Measurements from ENCODE around the gene ATP11C.
"Not testable (repeated sequence)": the region's sequence is repeated elsewhere in the genome, so short reads cannot be mapped to it uniquely, and the experiment has no call there.

Gene ATP11C

DNA sequence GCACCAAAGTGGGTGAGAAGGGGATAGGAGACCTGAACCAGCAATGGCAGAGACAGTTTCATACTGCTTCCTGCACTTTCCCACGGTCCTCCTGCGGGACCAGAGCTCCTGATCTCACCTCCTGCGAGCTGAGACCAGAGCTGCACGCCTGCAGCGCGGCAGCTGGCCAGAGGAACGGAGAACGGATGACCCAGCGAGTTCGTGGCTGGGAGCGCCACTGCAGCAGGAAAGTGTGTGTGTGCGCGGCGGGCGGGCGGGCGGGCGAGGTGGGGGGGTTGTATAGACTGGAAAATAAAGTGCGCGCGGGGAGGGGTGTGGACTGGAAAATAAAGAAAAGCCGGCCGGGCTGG is 241.4 kb downstream of the ATP11C start:
- Histone ChIP-seq H3K9me3 (ENCODE audit: control insufficient read depth, low read length) (no peaks in the 10 kb centered on the region), H3K27ac (no peak overlapping the region), H3K4me1 (no peaks in the 10 kb centered on the region), H3K27me3 (ENCODE audit: control insufficient read depth, insufficient read depth, low read length) (no peaks in the 10 kb centered on the region), H3K4me2 (ENCODE audit: low read length) (peak overlapping the region; percentile 12), H3K4me3 (ENCODE audit: low read depth, low read length) (no peak overlapping the region), H3K36me3 (ENCODE audit: control insufficient read depth, insufficient read depth, low read length) (no peaks in the 10 kb centered on the region), H3K79me2 (no peaks in the 10 kb centered on the region), H3K9ac (no peak overlapping the region), H2AFZ (no peak overlapping the region)
- TF ChIP-seq, protein P1, sequence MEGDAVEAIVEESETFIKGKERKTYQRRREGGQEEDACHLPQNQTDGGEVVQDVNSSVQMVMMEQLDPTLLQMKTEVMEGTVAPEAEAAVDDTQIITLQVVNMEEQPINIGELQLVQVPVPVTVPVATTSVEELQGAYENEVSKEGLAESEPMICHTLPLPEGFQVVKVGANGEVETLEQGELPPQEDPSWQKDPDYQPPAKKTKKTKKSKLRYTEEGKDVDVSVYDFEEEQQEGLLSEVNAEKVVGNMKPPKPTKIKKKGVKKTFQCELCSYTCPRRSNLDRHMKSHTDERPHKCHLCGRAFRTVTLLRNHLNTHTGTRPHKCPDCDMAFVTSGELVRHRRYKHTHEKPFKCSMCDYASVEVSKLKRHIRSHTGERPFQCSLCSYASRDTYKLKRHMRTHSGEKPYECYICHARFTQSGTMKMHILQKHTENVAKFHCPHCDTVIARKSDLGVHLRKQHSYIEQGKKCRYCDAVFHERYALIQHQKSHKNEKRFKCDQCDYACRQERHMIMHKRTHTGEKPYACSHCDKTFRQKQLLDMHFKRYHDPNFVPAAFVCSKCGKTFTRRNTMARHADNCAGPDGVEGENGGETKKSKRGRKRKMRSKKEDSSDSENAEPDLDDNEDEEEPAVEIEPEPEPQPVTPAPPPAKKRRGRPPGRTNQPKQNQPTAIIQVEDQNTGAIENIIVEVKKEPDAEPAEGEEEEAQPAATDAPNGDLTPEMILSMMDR (IDR thresholded peaks at IDR 0.05) = no peak

DNA sequence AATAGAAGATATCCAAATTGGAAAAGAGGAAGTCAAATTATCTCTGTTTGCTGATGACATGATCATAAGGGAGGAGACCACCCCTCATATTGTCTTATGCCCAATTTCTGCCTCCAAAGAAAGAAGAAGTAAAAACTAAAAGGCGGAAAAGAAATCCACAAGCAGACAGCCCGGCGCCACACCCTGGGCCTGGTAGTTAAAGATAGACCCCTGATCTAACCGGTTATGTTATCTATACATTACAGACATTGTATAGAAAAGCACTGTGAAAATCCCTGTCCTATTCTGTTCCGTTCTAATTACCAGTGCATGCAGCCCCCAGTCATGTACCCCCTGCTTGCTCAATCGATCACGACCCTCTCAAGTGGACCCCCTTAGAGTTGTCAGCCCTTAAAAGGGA is 247.7 kb downstream of the ATP11C start:
- not testable (repeated sequence) for H2AFZ ChIP-seq; H3K9ac ChIP-seq; H3K4me3 ChIP-seq (ENCODE audit: low read depth, low read length); H3K79me2 ChIP-seq; H3K4me2 ChIP-seq (ENCODE audit: low read length); H3K27ac ChIP-seq; H3K4me1 ChIP-seq; H3K27me3 ChIP-seq (ENCODE audit: control insufficient read depth, insufficient read depth, low read length); H3K36me3 ChIP-seq (ENCODE audit: control insufficient read depth, insufficient read depth, low read length); H3K9me3 ChIP-seq (ENCODE audit: control insufficient read depth, low read length)

DNA sequence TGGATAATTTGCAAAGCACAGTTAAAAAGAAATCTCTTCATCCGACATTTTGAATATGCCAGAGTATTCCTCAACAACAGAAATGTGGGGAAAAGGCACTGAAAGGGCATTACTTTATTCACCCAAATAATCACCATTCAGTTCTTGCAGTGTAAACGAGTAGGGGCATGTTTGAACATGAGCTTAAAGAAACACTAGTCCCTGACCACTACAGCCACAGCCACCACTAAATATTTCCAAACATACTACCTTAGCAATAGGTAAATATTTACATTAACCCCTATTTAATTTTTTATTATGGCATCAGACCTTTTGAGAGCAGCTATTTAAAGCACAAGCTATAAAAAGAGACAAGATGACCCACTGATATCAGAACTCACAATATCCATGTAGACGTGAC is 252.5 kb downstream of the ATP11C start:
- no peak overlapping the region for H3K4me2 ChIP-seq (ENCODE audit: low read length)
- TF ChIP-seq, protein P1 (IDR thresholded peaks at IDR 0.05) = no peak
- no peaks in the 10 kb centered on the region for H3K9me3 ChIP-seq (ENCODE audit: control insufficient read depth, low read length)
- no peaks in the 10 kb centered on the region for H3K27me3 ChIP-seq (ENCODE audit: control insufficient read depth, insufficient read depth, low read length)
- no peak overlapping the region for H3K4me3 ChIP-seq (ENCODE audit: low read depth, low read length)
- no peak overlapping the region for H3K27ac ChIP-seq
- H2AFZ ChIP-seq = no peak overlapping the region
- no peak overlapping the region for H3K9ac ChIP-seq
- no peaks in the 10 kb centered on the region for H3K36me3 ChIP-seq (ENCODE audit: control insufficient read depth, insufficient read depth, low read length)
- H3K79me2 ChIP-seq = no peaks in the 10 kb centered on the region
- no peaks in the 10 kb centered on the region for H3K4me1 ChIP-seq
